Measurements from ENCODE around the gene SLC39A5. TPM values are rescaled to one million over a fixed set of nuclear protein-coding genes. Genes with fewer than 3 reads are reported as not detected.

The SLC39A5 gene
- total RNA-seq, 2 experiments from 2014 or later = 0.76 to 1.2 TPM

GRCh38 chr12:56274299-56274698 is 44.4 kb downstream of the SLC39A5 start:
- TF ChIP-seq CTCF (conservative IDR thresholded peaks at IDR 0.05; ENCODE audit: low read length) = no peak
- no peak for TF ChIP-seq EZH2phosphoT487 (IDR thresholded peaks at IDR 0.05; ENCODE audit: borderline replicate concordance, low read depth, low read length)
- Histone ChIP-seq H3K36me3 (ENCODE audit: insufficient read depth, low read length) (peaks cover 93% of the 10 kb centered on the region), H3K4me1 (ENCODE audit: insufficient read depth, low read length, poor library complexity, severe bottlenecking) (no peaks in the 10 kb centered on the region), H3K4me2 (ENCODE audit: low read length) (no peak overlapping the region), H2AFZ (ENCODE audit: low read length) (no peak overlapping the region), H3K9me3 (ENCODE audit: low read length) (no peaks in the 10 kb centered on the region), H3K9me2 (ENCODE audit: insufficient read depth, low read length) (no peaks in the 10 kb centered on the region), H3K27ac (ENCODE audit: low read depth, low read length, poor library complexity, severe bottlenecking) (no peak overlapping the region), H3K4me3 (ENCODE audit: low read depth, low read length, poor library complexity, severe bottlenecking) (no peak overlapping the region), H4K20me1 (ENCODE audit: insufficient read depth, low read length) (no peaks in the 10 kb centered on the region), H3K79me2 (ENCODE audit: insufficient read depth, low read depth, low read length) (no peaks in the 10 kb centered on the region)
- intact Hi-C loops (cut with micrococcal nuclease; ENCODE audit: unreplicated experiment) = no loop called here
- POLR2A ChIA-PET = no interaction called here
- no TSS peak for BruUV-seq (replicated peaks)
- no peak for DNase-seq (ENCODE audit: low spot score)
- CTCF ChIA-PET (ENCODE audit: unreplicated experiment) = no interaction called here

GRCh38 chr12:56278905-56279304 is 49.1 kb downstream of the SLC39A5 start:
- no TSS peak for BruUV-seq (replicated peaks)
- intact Hi-C loops (cut with micrococcal nuclease; ENCODE audit: unreplicated experiment) = no loop called here
- H3K9me3 ChIP-seq (ENCODE audit: low read length) = no peaks in the 10 kb centered on the region
- DNase-seq (ENCODE audit: low spot score) = no peak
- peaks cover 97% of the 10 kb centered on the region for H3K36me3 ChIP-seq (ENCODE audit: insufficient read depth, low read length)
- ChIA-PET CTCF (ENCODE audit: unreplicated experiment) (no interaction called here), POLR2A (interaction anchor here (0.5 to 0.6 kb wide), 2 partner anchors 53 to 172 kb away, joined by 3 to 5 read pairs; no protein-coding TSS in a partner anchor)
- H3K27ac ChIP-seq (ENCODE audit: low read depth, low read length, poor library complexity, severe bottlenecking) = no peak overlapping the region
- no peaks in the 10 kb centered on the region for H3K4me1 ChIP-seq (ENCODE audit: insufficient read depth, low read length, poor library complexity, severe bottlenecking)
- TF ChIP-seq EZH2phosphoT487 (IDR thresholded peaks at IDR 0.05; ENCODE audit: borderline replicate concordance, low read depth, low read length) (no peak), CTCF (conservative IDR thresholded peaks at IDR 0.05; ENCODE audit: low read length) (no peak)
- no peaks in the 10 kb centered on the region for H4K20me1 ChIP-seq (ENCODE audit: insufficient read depth, low read length)
- H3K4me2 ChIP-seq (ENCODE audit: low read length) = no peak overlapping the region
- no peaks in the 10 kb centered on the region for H3K9me2 ChIP-seq (ENCODE audit: insufficient read depth, low read length)
- H3K79me2 ChIP-seq (ENCODE audit: insufficient read depth, low read depth, low read length) = no peaks in the 10 kb centered on the region
- no peak overlapping the region for H2AFZ ChIP-seq (ENCODE audit: low read length)
- no peak overlapping the region for H3K4me3 ChIP-seq (ENCODE audit: low read depth, low read length, poor library complexity, severe bottlenecking)

- Histone ChIP-seq H2AFZ (ENCODE audit: low read length) (no peak overlapping the region), H4K20me1 (ENCODE audit: insufficient read depth, low read length) (no peaks in the 10 kb centered on the region), H3K4me1 (ENCODE audit: insufficient read depth, low read length, poor library complexity, severe bottlenecking) (no peaks in the 10 kb centered on the region), H3K4me3 (ENCODE audit: low read depth, low read length, poor library complexity, severe bottlenecking) (no peak overlapping the region), H3K79me2 (ENCODE audit: insufficient read depth, low read depth, low read length) (peaks cover 2% of the 10 kb centered on the region; the same call in 1 of the 2 replicates), H3K36me3 (ENCODE audit: insufficient read depth, low read length) (peaks cover 95% of the 10 kb centered on the region), H3K4me2 (ENCODE audit: low read length) (no peak overlapping the region), H3K9me3 (ENCODE audit: low read length) (no peaks in the 10 kb centered on the region), H3K27ac (ENCODE audit: low read depth, low read length, poor library complexity, severe bottlenecking) (no peak overlapping the region), H3K9me2 (ENCODE audit: insufficient read depth, low read length) (no peaks in the 10 kb centered on the region)
- no peak for DNase-seq (ENCODE audit: low spot score)
- CTCF ChIA-PET (ENCODE audit: unreplicated experiment) = interaction anchor here (0.6 kb wide), 1 partner anchor 180 kb away, joined by 3 read pairs; no protein-coding TSS in a partner anchor
- TF ChIP-seq EZH2phosphoT487 (IDR thresholded peaks at IDR 0.05; ENCODE audit: borderline replicate concordance, low read depth, low read length) (no peak), CTCF (conservative IDR thresholded peaks at IDR 0.05; ENCODE audit: low read length) (no peak)
- POLR2A ChIA-PET = interaction anchor here (0.7 kb wide), 1 partner anchor 57 kb away, joined by 3 read pairs; no protein-coding TSS in a partner anchor
- no TSS peak for BruUV-seq (replicated peaks)
- intact Hi-C loops (cut with micrococcal nuclease; ENCODE audit: unreplicated experiment) = no loop called here
Observed at GRCh38 chr12:56280849-56281248, 51.0 kb downstream of the SLC39A5 start.
